IPS-18a (cell line): ENCODE data around the gene PLCD4.

Experiments used
- H3K27ac ChIP-seq: one replicate; pipeline ENCODE4 v1.5.1; 2013; ENCODE audit warnings: low read length
- H3K27me3 ChIP-seq: one replicate; pipeline ENCODE4 v1.6.1; 2013; ENCODE audit warnings: mild to moderate bottlenecking, low read length; ENCODE audit not compliant: control insufficient read depth, insufficient read depth
- H3K36me3 ChIP-seq: one replicate; pipeline ENCODE4 v1.6.1; 2013; ENCODE audit warnings: low read depth, low read length; ENCODE audit not compliant: control insufficient read depth
- H3K4me1 ChIP-seq: one replicate; pipeline ENCODE4 v1.6.1; 2013; ENCODE audit warnings: low read depth, low read length; ENCODE audit not compliant: control insufficient read depth
- H3K4me3 ChIP-seq: one replicate; pipeline ENCODE4 v1.5.1; 2013; ENCODE audit warnings: low read length
- H3K9ac ChIP-seq: one replicate; pipeline ENCODE4 v1.6.1; 2013; ENCODE audit warnings: mild to moderate bottlenecking, low read length, moderate library complexity
- H3K9me3 ChIP-seq: one replicate; pipeline ENCODE4 v1.6.1; 2013; ENCODE audit warnings: low read depth, low read length; ENCODE audit not compliant: control insufficient read depth

The PLCD4 gene

DNA sequence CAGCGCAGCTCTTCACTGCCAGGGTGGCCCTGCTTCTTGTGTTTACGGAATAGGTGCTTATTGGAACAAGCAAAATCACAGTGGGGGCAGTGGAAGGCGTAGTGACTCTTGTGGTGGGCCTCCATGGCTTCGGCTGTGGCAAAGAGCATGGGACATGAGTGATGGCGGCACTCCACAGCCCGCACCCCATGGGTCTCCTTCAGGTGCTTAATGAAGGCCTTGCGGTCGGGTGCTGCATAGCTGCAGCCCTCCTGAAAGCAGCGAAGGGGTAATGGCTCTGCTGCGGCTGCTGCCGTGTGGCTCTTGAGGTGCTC lies 41.0 kb downstream of the PLCD4 start:
- H3K9ac ChIP-seq = no peak overlapping the region
- no peak overlapping the region for H3K4me3 ChIP-seq
- no peak overlapping the region for H3K27ac ChIP-seq
- no peaks in the 10 kb centered on the region for H3K9me3 ChIP-seq
- H3K27me3 ChIP-seq = no peaks in the 10 kb centered on the region
- H3K4me1 ChIP-seq = no peaks in the 10 kb centered on the region
- H3K36me3 ChIP-seq = peaks cover 85% of the 10 kb centered on the region

- no peaks in the 10 kb centered on the region for H3K4me1 ChIP-seq
- no peaks in the 10 kb centered on the region for H3K27me3 ChIP-seq
- no peak overlapping the region for H3K9ac ChIP-seq
- H3K27ac ChIP-seq = no peak overlapping the region
- H3K9me3 ChIP-seq = no peaks in the 10 kb centered on the region
- no peak overlapping the region for H3K4me3 ChIP-seq
- H3K36me3 ChIP-seq = peaks cover 44% of the 10 kb centered on the region
Measured at GRCh38 chr2:218655751-218656150, 48.1 kb downstream of the PLCD4 start.

- Histone ChIP-seq H3K9me3 (no peaks in the 10 kb centered on the region), H3K4me3 (peak overlapping the region; percentile 92), H3K4me1 (no peaks in the 10 kb centered on the region), H3K9ac (peak overlapping the region; percentile 93), H3K27ac (peak overlapping the region; percentile 80), H3K27me3 (no peaks in the 10 kb centered on the region), H3K36me3 (peaks cover 42% of the 10 kb centered on the region)
Measured at GRCh38 chr2:218658671-218659257, 51.1 kb downstream of the PLCD4 start.

DNA sequence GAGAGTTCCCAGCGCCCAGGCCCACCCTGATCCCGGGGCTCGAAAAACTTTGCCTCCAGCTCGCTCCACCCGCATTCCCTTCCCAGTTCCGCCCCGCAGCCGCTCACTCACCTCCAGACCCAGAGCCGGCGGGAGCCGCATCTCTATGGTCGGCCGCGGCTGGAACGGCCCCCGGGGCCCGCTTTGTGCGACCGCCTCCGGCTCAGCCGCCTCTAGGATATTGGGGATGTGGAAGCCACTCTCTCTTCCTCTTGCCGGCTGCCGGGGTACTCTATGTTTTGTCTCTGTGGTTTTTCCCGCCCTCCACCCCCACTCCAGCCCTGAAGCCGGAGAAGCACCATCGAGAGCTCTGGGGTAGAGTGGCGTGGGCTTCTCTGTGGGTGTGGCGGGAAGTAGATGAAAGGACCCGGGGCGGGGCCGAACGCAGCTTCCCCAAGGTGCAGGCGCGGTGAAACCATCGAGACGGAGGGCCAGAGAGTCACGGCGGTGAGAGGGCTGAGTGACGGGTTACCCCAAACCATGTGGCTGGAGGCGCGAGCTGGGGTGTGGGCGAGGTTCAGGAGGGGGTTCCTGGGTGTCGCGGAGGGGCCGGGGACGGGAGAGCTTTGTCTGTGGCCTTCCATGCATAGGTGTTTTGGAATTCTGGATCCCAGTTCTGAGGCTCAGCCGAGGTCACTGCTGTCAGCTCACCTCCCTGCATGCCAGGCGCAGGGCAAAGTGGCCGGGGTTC lies 51.7 kb downstream of the PLCD4 start, which contains the start of the genes BCS1L and ZNF142:
Gene BCS1L, plus strand, starts transcription at position 426 of the 730 bp plus-strand sequence. CDS start 1,305 bp downstream, outside the sequence.
Gene ZNF142, minus strand, starts transcription at position 366 of the 730 bp plus-strand sequence. CDS start 3,194 bp downstream, outside the sequence.
- Histone ChIP-seq H3K36me3 (peaks cover 47% of the 10 kb centered on the region), H3K4me3 (peak within 1 kb of the TSS; percentile 92)

DNA sequence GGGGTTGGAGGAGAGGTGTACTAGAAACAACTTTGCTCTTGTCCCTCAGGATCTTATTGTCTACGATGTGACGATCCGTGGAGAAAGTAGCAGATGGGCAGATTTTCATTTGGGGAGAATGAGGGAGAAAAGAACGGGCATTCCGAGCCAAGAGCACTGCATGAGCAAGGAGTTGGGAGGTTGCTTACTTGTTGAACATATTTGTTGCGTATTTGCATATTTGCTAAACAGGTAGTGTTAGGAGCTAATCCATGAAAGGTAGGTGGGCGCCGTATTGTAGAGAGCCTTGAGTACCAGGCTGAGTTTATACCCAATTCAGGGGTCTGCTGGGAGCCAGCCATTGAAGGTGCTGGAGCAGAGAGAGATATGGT lies 52.3 kb downstream of the PLCD4 start:
- Histone ChIP-seq H3K27me3 (no peaks in the 10 kb centered on the region), H3K4me3 (peak overlapping the region; percentile 92), H3K27ac (no peak overlapping the region), H3K9ac (peak overlapping the region; percentile 93), H3K4me1 (no peaks in the 10 kb centered on the region), H3K9me3 (no peaks in the 10 kb centered on the region), H3K36me3 (peaks cover 50% of the 10 kb centered on the region)

More for the DNA sequence above, 51.7 kb downstream of the PLCD4 start, which contains the start of the genes BCS1L and ZNF142:
- Histone ChIP-seq H3K9me3 (no peaks in the 10 kb centered on the region), H3K4me1 (no peaks in the 10 kb centered on the region), H3K9ac (peak within 1 kb of the TSS; percentile 93), H3K27ac (peak within 1 kb of the TSS; percentile 80), H3K27me3 (no peaks in the 10 kb centered on the region)

DNA sequence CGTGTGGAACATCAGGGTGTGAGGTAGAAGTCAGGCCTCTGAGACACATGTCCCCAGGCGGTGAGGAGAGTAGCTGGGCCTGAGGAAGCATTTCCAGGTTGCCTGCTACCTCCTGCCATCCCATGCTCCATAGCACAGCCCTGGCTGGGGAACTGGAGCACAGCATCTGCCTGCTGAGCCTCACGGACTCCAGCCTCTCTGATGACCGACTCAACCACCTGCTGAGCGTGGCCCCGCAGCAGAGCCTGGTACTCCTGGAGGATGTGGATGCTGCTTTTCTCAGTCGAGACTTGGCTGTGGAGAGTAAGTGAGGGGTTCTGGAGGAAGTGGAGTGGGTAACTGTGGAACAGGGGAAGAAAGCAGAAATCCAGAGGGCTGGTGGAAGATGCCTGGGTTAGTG lies 54.7 kb downstream of the PLCD4 start:
- H3K9me3 ChIP-seq = no peaks in the 10 kb centered on the region
- H3K36me3 ChIP-seq = peaks cover 50% of the 10 kb centered on the region
- no peak overlapping the region for H3K9ac ChIP-seq
- H3K27me3 ChIP-seq = no peaks in the 10 kb centered on the region
- H3K27ac ChIP-seq = no peak overlapping the region
- H3K4me3 ChIP-seq = no peak overlapping the region
- H3K4me1 ChIP-seq = no peaks in the 10 kb centered on the region

DNA sequence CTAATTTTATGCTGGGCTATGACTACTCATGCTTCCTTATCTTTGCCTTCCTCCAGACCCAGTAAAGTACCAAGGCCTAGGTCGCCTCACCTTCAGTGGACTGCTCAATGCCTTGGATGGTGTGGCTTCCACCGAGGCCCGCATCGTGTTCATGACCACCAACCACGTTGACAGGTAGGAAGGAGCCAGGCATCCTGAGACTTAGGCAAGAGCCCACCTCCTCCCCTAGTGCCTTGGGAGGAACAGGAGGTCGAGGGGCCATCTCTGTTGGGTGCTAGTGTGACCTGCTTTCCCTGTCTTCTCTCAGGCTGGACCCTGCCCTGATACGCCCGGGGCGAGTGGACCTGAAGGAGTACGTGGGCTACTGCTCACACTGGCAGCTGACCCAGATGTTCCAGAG lies 55.1 kb downstream of the PLCD4 start:
- H3K36me3 ChIP-seq = peaks cover 55% of the 10 kb centered on the region
- H3K4me3 ChIP-seq = no peak overlapping the region

GRCh38 chr2:218663901-218664300 lies 56.2 kb downstream of the PLCD4 start:
- peaks cover 63% of the 10 kb centered on the region for H3K36me3 ChIP-seq
- no peaks in the 10 kb centered on the region for H3K27me3 ChIP-seq
- H3K4me1 ChIP-seq = no peaks in the 10 kb centered on the region
- H3K9ac ChIP-seq = no peak overlapping the region
- H3K9me3 ChIP-seq = no peaks in the 10 kb centered on the region
- no peak overlapping the region for H3K4me3 ChIP-seq
- H3K27ac ChIP-seq = no peak overlapping the region

More for the DNA sequence above, 55.1 kb downstream of the PLCD4 start:
- no peaks in the 10 kb centered on the region for H3K4me1 ChIP-seq
- H3K9ac ChIP-seq = no peak overlapping the region
- H3K9me3 ChIP-seq = no peaks in the 10 kb centered on the region
- no peak overlapping the region for H3K27ac ChIP-seq
- no peaks in the 10 kb centered on the region for H3K27me3 ChIP-seq

DNA sequence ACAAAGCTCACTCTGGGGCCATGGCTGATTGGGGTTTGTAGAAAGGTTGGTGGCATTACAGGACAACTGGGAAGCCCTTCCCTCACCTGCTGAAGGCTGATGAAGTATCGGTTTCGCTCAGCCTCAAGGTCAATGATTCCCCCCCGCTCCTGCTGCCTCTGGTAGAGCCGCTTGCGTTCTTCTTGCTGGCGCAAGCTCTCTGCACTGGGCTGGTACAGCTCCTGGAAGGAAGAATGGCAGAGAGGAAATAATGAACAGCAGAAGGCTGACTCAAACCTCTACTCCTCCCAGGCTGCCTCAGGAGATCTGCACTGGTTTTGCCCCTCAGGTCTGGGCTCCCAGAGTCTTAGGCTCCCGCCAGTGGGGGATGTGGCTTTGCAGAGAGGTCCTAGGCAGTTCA lies 57.0 kb downstream of the PLCD4 start:
- Histone ChIP-seq H3K4me3 (no peak overlapping the region), H3K36me3 (peaks cover 63% of the 10 kb centered on the region), H3K4me1 (no peaks in the 10 kb centered on the region), H3K27ac (no peak overlapping the region), H3K27me3 (no peaks in the 10 kb centered on the region), H3K9me3 (no peaks in the 10 kb centered on the region), H3K9ac (no peak overlapping the region)

DNA sequence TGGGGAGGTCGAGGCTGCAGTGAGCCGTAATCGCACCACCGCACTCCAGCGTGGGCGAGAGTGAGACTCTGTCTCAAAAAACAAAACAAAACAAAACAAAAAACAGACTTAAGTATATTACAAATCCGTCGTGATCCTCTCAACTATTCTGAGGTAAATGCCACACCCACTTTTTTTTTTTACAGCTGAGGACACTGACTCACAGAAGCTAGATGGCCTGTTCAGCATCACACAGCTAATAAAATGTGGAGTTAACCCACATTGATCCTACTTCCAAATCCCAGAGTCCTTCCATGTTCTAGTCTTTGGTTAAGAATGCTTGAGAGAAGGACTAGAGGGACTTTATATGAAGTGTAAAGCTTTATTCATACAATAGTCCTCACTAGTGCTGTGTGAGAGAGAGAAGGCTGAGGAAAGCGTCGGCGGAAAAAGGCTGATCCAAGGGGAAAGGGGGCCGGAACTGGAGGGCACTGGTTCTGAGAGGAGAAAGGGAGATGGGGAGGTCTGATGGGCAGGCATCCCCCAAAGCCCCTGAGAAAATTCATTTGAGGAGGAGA lies 63.5 kb downstream of the PLCD4 start:
- Histone ChIP-seq H3K4me1 (no peaks in the 10 kb centered on the region), H3K4me3 (peak overlapping the region; percentile 86), H3K9me3 (no peaks in the 10 kb centered on the region), H3K36me3 (peaks cover 24% of the 10 kb centered on the region), H3K27ac (no peak overlapping the region), H3K9ac (peak overlapping the region; percentile 86), H3K27me3 (no peaks in the 10 kb centered on the region)

DNA sequence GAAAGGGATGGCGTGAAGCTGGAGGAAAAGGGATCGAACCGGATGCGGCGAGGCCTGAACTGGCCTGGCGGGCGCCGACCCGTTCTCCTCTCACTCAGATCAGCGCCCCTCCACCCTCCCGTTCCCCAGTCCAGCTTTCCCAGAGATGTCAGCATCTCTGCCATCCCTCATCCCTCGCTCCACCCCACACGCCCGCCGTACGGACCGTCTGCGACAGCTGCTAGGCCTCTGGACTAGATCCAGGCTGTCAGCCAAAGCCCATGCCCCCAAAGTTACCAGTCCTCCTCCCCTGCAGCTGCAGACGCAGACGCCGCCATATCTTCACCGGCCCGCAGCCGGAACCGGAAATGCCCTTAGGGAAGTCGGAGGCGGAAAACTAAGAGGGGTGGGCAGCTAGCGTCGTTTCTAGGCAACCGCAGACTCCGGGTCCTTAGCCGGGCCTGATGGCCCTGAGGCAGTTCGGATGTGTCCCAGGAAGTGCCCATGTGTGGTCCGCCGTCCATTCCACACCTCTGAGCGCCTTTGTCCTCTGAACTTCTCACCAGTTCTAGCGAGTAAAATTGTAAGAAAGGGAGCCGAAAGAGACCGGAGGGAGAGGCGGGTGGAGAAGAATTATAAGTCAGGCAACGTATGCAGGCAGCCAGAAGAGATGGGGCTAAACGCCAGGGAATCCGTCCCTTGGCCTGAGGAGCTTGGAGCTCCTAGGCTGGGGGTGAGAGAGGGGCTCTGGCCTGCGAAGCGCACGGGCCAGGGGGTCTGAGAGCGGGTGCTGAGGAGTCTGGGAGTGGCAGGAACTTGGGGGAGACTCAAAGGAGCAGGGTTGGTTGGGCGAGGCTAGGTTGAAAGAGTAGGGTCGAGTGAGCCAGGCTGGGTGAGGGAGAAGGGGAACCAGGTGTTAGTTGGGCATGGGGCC lies 64.2 kb downstream of the PLCD4 start, which contains the start of the genes RNF25 and STK36:
Gene RNF25, minus strand, starts transcription at position 349 of the 913 bp plus-strand sequence. Its CDS starts 32 bp downstream, at position 317.
Gene STK36, plus strand, starts transcription at position 433 of the 913 bp plus-strand sequence. CDS start 744 bp downstream, outside the sequence.
- Histone ChIP-seq H3K9me3 (no peaks in the 10 kb centered on the region), H3K27me3 (no peaks in the 10 kb centered on the region), H3K27ac (peak within 1 kb of the TSS; percentile 74), H3K9ac (peak within 1 kb of the TSS; percentile 86), H3K4me3 (peak within 1 kb of the TSS; percentile 86), H3K36me3 (peaks cover 20% of the 10 kb centered on the region), H3K4me1 (no peaks in the 10 kb centered on the region)
